Pons (tissue), 1 donor: ENCODE measurements around the gene CR1.
"Not testable (repeated sequence)": the region's sequence is repeated elsewhere in the genome, so short reads cannot be mapped to it uniquely, and the experiment has no call there.

Source experiments
- DNase-seq: peaks from one replicate; pipeline ENCODE4 v3.0.0-alpha.2; 2016; ENCODE audit warnings: low spot score

CR1 gene

GRCh38 chr1:207503950-207504349 is 8.0 kb downstream of the CR1 start:
- DNase-seq, result no peak

DNA sequence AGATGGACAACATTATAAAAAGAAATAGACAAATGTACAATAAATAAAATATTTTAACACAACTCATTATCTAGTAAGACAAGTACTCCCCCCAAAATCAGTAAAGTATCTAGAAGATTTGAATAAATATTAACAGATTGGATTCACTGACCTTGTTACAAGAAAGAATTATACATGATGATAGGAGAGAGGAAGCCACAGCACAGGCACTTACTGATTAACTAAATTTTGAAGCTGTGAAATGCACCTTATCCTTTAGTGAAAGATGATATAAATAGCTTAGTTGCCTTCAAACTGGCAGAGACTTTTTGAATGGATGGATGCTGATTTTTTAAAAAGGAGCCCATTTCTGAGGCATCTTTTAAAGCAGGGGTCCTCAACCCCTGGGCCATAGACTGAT is 8.5 kb downstream of the CR1 start:
- DNase-seq, result no peak

DNA sequence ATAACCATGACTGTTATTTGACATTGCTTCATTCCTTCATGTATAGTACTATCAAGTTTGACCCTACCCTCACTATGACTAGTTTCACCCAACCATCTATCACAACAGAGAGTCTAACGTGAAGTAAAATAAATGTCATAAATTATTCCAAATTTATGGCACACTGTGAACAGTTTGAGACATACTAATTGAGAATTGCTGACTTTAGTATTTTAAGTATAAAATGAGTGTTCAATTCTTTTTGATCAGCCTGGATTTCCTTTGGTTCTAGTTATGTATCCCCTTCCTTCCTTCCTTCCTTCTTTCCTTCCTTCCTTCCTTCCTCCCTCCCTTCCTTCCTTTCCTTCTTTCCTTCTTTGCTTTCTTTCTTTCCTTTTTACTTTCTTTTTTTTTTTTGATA is 14.5 kb downstream of the CR1 start:
- DNase-seq, result no peak

- DNase-seq, result no peak
These were observed 18.9 kb downstream of the CR1 start for GRCh38 chr1:207514890-207515289.

GRCh38 chr1:207516729-207517128 is 20.8 kb downstream of the CR1 start:
- DNase-seq, result no peak

GRCh38 chr1:207518608-207519236 is 22.8 kb downstream of the CR1 start:
- DNase-seq, result no peak

GRCh38 chr1:207519505-207520399 is 23.8 kb downstream of the CR1 start:
- no peak for DNase-seq

DNA sequence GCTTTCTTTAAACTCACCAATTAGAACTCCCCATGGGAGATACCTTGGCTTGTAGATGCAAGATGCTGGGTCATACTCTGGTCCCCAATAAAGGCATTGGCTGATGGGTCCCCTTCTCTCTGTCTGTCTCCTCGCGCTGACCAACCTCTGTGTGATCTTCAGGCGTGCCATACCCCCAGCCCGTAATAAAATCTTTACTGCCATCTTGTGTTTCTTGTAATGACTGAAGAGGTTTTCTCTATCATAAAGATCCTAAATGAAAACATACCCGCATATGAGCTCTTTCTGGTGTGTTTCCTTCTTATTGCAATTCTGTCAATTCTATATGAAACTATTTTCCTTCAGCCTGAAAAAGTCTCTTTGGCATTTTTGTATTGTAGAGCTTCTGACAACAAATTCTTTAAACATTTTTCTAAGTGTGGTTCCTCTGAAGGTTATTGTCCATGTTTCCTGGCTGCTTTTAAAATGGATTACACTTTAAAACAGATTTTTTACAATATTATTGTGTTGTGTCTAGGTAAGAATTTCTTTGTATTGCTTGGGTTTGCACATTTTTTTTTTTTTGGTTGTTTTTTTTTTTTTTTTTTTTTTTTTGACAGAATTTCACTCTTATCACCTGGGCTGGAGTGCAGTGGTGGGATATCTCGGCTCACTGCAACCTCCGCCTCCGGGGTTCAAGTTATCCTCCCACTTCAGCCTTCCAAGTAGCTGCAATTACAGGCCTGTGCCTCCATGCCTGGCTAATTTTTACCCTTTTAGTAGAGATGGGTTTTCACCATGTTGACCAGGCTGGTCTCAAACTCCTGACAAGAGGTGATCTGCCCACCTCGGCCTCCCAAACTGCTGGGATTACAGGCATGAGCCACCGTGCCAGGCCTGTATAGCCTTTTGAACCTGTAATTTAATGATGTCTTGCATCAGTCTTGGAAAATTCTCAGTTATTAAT is 24.7 kb downstream of the CR1 start:
- DNase-seq, result not testable (repeated sequence)

DNA sequence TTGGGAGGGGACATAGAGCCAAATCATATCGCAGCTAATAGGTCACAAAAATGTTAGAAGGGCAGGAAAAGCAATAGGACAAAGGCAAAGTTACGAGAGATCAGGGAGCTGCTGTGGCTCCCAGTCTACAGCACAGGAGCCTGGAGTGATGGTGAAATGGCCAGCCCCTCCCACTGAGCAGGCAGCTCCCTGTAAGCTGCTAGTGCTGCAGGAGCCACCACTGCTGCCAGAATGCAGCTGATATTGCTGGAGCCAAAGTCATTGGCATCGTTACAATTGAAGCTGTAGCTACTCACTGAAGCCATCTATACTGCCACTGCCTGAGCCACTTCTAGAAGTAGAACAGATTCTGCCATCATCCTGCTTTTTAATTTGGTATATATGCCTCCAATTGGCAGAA is 29.3 kb downstream of the CR1 start:
- DNase-seq, result not testable (repeated sequence)

DNA sequence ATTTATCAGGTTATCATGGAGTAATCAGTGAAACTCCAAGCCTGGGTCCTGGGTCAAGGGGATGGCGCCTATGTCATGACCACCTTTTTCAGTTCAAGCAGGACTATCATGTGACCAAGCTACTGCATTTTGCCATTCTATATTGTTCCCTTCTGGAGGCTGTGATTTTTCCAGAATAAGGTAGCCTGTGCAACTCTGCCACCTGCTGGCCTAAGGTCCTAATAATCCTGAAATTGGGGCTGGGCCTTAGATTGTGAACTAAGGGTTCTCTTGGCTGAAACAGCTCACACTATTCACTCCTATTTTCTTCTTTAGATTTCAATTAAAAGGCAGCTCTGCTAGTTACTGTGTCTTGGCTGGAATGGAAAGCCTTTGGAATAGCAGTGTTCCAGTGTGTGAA is 32.4 kb downstream of the CR1 start:
- DNase-seq, result not testable (repeated sequence)

DNA sequence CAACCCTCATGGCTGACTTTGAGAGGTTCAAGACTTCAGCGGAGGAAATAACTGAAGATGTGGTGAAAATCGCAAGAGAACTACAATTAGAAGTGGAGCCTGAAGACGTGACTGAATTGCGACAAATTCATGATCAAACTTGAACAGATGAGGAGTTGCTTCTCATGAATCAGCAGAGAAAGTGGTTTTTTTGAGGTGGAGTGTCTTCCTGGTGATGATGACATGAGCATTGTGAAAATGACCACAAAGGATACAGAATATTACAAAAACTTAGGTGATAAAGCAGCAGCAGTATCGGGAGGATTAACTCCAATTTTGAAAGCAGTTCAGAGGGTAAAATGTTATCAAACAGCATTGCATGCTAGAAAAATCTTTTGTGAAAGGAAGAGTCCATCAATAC is 40.3 kb downstream of the CR1 start:
- DNase-seq, result not testable (repeated sequence)

DNA sequence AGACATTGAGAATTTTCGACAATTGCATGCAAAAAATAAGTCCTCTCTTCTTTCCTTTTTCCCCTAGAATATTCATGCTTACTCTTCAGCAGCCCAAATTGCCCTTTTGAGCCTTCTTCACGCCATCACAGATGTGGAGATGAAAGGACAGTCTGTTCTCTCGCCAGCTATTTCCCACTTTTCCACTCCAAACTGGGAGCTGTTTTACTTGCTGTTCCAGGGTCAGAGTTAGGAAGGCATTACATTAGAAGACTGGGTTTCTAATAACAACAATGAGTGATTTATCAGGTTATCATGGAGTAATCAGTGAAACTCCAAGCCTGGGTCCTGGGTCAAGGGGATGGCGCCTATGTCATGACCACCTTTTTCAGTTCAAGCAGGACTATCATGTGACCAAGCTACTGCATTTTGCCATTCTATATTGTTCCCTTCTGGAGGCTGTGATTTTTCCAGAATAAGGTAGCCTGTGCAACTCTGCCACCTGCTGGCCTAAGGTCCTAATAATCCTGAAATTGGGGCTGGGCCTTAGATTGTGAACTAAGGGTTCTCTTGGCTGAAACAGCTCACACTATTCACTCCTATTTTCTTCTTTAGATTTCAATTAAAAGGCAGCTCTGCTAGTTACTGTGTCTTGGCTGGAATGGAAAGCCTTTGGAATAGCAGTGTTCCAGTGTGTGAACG is 50.9 kb downstream of the CR1 start:
- not testable (repeated sequence) for DNase-seq

- DNase-seq, result not testable (repeated sequence)
These were observed 58.9 kb downstream of the CR1 start for GRCh38 chr1:207554823-207555222.

- DNase-seq, result peak; percentile 73
These were observed 69.8 kb downstream of the CR1 start for GRCh38 chr1:207565546-207566468.

DNA sequence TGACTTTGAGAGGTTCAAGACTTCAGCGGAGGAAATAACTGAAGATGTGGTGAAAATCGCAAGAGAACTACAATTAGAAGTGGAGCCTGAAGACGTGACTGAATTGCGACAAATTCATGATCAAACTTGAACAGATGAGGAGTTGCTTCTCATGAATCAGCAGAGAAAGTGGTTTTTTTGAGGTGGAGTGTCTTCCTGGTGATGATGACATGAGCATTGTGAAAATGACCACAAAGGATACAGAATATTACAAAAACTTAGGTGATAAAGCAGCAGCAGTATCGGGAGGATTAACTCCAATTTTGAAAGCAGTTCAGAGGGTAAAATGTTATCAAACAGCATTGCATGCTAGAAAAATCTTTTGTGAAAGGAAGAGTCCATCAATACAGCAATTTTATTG is 76.0 kb downstream of the CR1 start:
- DNase-seq, result not testable (repeated sequence)

DNA sequence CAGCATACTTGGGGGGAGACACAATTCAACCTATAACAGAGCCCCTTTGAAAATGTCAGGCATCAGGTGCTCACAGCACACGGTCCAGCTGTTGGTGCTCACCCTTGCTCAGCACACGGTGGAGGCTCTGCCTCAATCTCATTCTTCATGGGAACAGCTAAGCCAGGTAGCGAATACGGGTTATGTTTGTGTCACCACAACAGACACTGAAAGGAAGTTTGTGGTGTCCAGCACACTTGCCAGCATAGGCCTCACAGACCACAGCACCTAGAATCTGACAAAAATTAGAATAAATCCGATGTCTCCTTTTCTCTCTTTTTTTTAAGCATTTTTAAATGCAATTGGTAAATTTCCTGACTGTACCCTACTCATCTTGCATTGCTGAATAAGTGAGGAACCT is 77.1 kb downstream of the CR1 start:
- not testable (repeated sequence) for DNase-seq

- not testable (repeated sequence) for DNase-seq
These were observed 79.4 kb downstream of the CR1 start for GRCh38 chr1:207575381-207575780.

- no peak for DNase-seq
These were observed 83.0 kb downstream of the CR1 start for GRCh38 chr1:207578796-207579435.

DNA sequence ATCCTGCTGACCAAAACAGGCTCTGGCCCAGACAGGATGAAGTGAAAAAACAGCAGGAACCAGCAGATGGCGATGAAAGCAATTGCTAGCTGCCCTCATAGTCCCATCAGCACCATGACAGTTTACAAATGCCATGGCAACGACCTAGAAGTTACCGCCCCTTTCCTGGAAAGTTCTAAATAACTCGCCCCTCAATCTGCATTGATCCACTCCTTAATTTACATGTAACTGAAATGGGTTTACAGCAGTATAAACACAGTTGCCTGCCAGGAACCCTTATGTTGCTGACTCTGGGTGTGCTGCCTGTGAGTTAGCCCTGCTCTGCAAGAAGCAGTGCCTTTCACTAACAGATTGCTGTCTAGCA is 83.5 kb downstream of the CR1 start:
- DNase-seq, result peak; percentile 83

GRCh38 chr1:207581496-207582153 is 85.7 kb downstream of the CR1 start:
- DNase-seq, result peak; percentile 31
